Neural progenitor cell (in vitro differentiated cells): Measurements from ENCODE around the gene ANKMY1.

Source experiments
- CTCF ChIP-seq: fragments of 200-600 bp; sonication (generic); IDR thresholded peaks from 2 replicates; pipeline ENCODE4 v1.5.1; 2017; ENCODE audit warnings: antibody characterized with exemption, mild to moderate bottlenecking
- EZH2phosphoT487 ChIP-seq: fragments of 200-600 bp; sonication (generic); IDR thresholded peaks from 2 replicates; pipeline ENCODE4 v1.6.1; 2017; ENCODE audit warnings: antibody characterized with exemption

DNA sequence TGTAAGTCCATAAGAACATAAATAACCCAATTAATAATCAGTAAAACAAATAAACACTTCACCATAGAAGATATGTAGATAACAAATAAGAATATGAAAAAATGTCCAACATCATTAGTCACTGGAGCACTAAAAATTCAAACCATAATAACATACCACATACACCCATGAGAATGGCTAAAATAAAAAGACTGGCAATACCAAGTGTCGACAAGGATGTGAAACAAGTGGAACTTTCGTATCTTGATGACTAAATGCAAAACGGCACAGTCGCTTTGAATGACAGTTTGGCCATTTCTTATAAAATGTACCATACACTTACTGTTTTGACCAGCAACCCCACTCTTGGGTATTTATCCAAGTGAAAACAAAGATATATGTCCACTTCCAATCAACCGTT is 26.8 kb downstream of the ANKMY1 start:
- TF ChIP-seq CTCF (no peak), EZH2phosphoT487 (no peak)
